GM18507 (cell line): Measurements from ENCODE around the gene SNAP47.

Experiments
- DNase-seq: peaks from one replicate; pipeline ENCODE4 v3.0.0; 2011; ENCODE audit warnings: low read depth; ENCODE audit not compliant: insufficient read length; ENCODE audit errors: extremely low spot score
- FAIRE-seq: peaks from 2 replicates; lab custom pipeline; 2011; peaks lifted over from hg19 to GRCh38; lab: Jason Lieb, UNC

Gene SNAP47

GRCh38 chr1:227779021-227779441 lies 43.8 kb downstream of the SNAP47 start:
- FAIRE-seq (no peak), DNase-seq (no peak)

GRCh38 chr1:227779685-227780084 lies 44.5 kb downstream of the SNAP47 start:
- FAIRE-seq (no peak), DNase-seq (no peak)

GRCh38 chr1:227780101-227781044 lies 45.1 kb downstream of the SNAP47 start:
- FAIRE-seq, result no peak
- DNase-seq, result no peak

- DNase-seq, result no peak
- FAIRE-seq, result no peak
These were observed 46.2 kb downstream of the SNAP47 start for GRCh38 chr1:227781314-227781930.

- no peak for FAIRE-seq
These were observed 47.0 kb downstream of the SNAP47 start for GRCh38 chr1:227782226-227782625.

GRCh38 chr1:227785094-227785804 lies 50.0 kb downstream of the SNAP47 start:
- FAIRE-seq (no peak), DNase-seq (no peak)

More at GRCh38 chr1:227782226-227782625, 47.0 kb downstream of the SNAP47 start:
- DNase-seq, result no peak

GRCh38 chr1:227785805-227786671 lies 50.8 kb downstream of the SNAP47 start:
- FAIRE-seq (no peak), DNase-seq (no peak)

- no peak for DNase-seq
These were observed 51.7 kb downstream of the SNAP47 start for GRCh38 chr1:227786673-227787512.

GRCh38 chr1:227787513-227788270 lies 52.5 kb downstream of the SNAP47 start:
- DNase-seq (peak; percentile 92), FAIRE-seq (peak; percentile 95)

More at GRCh38 chr1:227786673-227787512, 51.7 kb downstream of the SNAP47 start:
- no peak for FAIRE-seq

GRCh38 chr1:227788271-227789083 lies 53.2 kb downstream of the SNAP47 start:
- no peak for DNase-seq

GRCh38 chr1:227789084-227790033 lies 54.1 kb downstream of the SNAP47 start:
- no peak for FAIRE-seq
- DNase-seq, result no peak

More at GRCh38 chr1:227788271-227789083, 53.2 kb downstream of the SNAP47 start:
- FAIRE-seq, result no peak

- FAIRE-seq (no peak), DNase-seq (no peak)
These were observed 54.8 kb downstream of the SNAP47 start for GRCh38 chr1:227790034-227790400.

- DNase-seq (no peak), FAIRE-seq (no peak)
These were observed 55.6 kb downstream of the SNAP47 start for GRCh38 chr1:227790868-227791267.

GRCh38 chr1:227791425-227792143 lies 56.3 kb downstream of the SNAP47 start:
- no peak for DNase-seq
- no peak for FAIRE-seq
